GM18520 (cell line): ENCODE results near the gene MTARC2.

Source experiments
- ATAC-seq: cut with Tn5 transposase; IDR thresholded peaks from one replicate; pipeline ENCODE4 v1.9.1; 2021; ENCODE audit not compliant: unreplicated experiment

Gene MTARC2

GRCh38 chr1:220767312-220768125, 19.4 kb downstream of the MTARC2 start:
- ATAC-seq, result no peak

GRCh38 chr1:220768126-220768601, 20.0 kb downstream of the MTARC2 start:
- ATAC-seq, result no peak

DNA sequence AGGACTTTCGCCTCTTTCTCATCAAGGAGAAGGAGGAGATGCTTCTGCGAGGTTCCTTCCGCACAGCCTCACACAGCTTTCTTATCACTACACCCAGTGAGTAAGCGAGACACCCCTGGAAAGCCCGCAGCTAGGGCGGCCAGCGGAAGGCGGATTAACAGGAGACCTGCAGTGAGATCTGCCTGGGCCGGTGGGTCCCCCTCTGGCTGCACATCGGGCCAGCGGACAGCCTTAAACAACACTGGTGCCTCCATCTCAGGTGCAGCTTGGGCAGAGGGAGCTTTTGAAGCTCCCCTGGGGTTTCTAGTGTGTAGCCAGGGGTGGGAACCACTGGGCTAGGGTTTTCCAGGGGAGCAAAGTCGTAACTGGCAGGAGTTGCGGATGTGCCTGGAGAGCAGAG, 21.1 kb downstream of the MTARC2 start:
- no peak for ATAC-seq

DNA sequence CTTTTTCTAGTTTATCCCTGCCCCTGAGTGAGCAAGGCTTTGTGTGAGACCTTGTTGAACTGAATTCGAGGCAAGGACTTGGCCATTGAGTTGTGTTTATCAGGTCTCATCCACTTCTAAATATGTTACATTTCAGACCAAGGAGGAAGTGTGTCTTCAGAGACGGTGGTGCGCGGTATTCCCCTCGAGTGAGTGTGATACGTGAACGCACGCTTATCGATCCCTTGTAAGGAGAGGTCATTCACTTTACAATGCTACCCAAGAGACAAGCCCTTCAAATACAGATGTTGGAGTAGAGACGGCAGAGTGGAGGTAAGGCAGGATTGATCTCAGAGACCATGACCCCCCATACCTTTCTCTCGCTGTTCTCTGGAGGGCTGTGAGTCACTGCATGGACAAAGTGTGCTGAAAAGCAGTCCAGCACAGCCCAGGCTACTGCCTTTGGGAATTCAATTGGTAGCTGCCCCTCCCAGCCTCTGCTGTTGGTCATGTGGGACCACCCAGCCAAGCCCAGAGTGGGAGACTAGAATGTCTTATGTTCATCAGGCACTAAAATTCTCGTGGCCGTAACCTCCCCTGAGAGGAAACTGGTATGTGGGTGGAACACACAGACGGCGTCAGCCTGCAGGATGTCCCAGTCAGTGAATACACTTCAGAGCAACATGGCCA, 22.3 kb downstream of the MTARC2 start:
- ATAC-seq, result peak; percentile 33

GRCh38 chr1:220772846-220773245, 24.7 kb downstream of the MTARC2 start:
- no peak for ATAC-seq

GRCh38 chr1:220775240-220775853, 27.2 kb downstream of the MTARC2 start:
- ATAC-seq, result no peak

GRCh38 chr1:220776254-220776653, 28.1 kb downstream of the MTARC2 start:
- no peak for ATAC-seq

DNA sequence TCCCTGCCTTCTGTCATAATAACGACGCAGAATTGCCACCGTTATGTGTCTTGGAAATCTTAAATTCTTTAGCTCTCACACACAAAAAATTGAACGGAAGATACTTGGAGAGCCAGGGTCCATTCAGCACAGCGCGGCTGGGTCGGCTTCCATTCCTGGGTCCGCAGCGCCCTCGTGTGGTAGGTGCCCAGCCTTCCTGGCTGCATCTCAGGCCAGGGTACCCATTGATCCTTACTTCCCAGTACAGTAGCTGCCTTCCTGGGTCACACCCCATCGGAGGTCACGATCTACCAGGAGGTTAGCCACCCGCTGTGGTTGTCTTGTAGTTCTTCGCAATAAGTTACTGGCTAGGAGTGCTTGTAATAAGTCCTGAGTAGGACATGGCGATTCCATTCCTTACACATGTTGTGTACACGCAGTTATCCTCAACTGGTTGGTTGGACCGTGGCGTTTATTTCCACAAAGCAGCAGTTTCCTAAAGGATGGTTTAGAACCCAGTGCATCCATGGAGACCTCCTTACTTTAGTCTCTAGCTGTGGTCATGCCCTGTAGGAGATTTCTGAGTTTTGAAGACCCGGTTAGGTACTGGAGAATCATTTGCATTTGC, 28.7 kb downstream of the MTARC2 start:
- peak; percentile 42 for ATAC-seq

DNA sequence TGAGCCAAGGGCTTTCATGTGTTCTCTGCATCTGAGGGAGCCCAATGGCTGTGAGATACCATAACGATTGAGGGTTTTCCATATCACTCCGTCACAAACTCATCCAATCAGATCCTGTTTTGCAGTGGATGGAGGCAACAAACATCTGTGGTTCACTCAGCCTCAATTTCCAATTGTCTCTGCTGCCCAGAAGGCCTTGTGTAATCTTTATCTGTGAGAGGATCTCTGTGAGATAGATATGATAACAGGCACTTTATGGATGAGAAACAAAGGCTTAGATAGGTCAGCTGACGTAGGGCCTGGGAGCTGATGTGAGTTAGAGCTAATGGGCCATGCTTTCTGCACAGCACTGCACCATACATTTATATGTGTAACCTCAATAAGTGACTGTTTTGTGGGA, 35.3 kb downstream of the MTARC2 start:
- no peak for ATAC-seq

DNA sequence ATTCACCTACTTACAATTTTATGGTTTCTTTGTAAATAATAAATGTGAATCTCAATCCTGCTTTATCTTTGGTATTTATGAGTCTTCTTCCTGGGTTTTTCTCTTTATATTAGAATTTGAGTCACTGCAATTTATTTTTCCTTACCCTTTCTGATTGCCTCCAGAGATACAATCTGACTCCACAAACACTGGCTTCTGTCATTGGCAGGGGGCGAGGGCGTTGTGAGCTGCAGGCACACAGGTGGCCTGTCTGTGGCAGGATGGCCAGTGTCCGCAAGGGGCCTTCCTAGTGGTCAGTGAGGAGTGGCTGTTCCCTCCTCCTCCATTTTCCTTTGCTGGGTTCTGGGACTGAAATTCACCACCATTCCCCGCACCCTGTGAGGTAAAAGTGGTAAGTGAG, 36.6 kb downstream of the MTARC2 start:
- ATAC-seq, result no peak

DNA sequence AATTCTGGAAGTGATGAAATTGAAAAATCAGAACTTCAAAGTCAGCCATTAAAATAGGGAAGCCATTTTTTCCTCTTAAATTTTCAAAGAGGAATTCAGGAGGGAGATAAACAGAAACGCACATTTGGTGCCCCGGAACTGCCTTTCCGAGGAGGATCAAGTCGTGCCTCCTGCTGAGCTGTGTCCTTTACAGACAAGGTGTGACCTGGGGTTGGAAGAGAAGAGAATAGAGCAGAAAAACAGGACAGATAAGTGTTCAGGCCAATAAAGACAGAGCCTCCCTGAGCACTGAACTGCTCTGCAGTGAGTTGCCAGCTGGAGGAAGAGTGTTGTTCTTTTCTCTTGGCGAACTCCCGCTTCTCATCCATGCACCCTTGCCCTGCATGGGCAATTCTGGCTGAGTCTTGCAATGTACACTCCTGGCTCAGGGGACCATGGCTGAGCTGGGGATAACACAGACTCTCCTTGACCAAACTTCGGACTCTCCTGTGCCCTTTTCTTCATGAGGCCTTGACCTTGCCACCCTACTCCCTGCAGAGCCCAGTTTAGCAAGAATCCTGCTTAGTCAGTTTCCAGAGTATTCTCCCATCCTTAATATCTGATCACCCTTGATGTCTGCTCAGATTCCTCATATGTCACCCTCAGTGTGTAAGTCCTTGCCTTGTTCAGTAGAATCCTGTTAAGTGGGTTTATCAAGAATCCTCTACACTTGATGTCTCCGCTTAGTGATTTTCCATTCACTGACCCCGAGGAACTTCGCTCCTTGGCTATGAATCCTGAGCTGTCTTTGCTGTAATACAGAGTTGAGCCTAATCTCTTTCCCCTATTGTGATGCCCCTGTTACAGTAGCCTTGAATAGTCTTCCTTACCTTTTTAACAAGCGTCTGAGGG, 37.3 kb downstream of the MTARC2 start:
- ATAC-seq, result no peak

GRCh38 chr1:220786057-220786336, 37.9 kb downstream of the MTARC2 start:
- no peak for ATAC-seq

DNA sequence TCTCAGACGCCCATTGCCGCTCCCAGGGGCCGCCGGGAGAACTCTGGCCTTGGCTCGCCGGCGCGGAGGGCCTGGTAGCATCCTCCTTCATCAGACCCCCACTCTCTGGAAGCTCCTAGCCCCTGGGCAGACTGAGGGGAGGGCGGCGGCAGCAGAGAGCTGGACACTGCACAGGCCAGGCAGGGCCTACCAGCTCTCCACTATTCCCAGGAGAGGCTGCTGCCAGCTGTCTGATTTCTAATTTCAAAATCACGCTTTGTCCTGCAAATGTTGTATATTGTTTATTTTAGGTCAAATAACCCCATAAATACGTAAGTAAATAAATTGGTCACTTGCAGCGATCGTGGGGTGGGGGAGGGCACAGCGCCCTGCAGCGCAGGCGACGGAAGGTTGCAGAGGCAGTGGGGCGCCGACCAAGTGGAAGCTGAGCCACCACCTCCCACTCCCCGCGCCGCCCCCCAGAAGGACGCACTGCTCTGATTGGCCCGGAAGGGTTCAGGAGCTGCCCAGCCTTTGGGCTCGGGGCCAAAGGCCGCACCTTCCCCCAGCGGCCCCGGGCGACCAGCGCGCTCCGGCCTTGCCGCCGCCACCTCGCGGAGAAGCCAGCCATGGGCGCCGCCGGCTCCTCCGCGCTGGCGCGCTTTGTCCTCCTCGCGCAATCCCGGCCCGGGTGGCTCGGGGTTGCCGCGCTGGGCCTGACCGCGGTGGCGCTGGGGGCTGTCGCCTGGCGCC, 38.4 kb downstream of the MTARC2 start, which contains the start of gene MTARC1:
MTARC1 (plus strand) TSS at position 577 of the 732 bp plus-strand sequence; CDS start at position 609, 32 bp downstream.
- ATAC-seq, result no peak

DNA sequence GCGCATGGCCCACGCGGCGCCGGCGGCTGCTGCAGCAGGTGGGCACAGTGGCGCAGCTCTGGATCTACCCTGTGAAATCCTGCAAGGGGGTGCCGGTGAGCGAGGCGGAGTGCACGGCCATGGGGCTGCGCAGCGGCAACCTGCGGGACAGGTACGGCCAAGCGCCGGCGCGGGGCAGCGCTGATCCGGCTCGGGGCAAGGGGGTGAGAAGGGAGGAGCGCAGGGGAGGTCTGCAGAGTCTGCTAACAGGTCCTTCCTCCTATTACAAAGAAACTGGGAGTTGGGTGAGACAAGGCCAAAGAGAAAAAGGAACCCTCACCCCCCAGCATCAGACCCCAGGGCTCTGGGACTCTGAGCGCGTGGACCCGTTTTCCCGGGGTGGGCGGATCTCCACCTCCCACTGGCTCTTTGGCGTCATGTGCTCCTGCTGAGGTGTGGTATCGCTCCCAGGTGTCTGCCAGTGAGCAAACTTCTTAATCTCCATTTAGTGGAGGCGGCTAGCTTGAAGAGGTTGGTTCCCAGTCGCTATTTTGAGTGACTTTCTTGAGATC, 39.0 kb downstream of the MTARC2 start:
- no peak for ATAC-seq

- no peak for ATAC-seq
These were observed 40.8 kb downstream of the MTARC2 start for GRCh38 chr1:220788900-220789299.

DNA sequence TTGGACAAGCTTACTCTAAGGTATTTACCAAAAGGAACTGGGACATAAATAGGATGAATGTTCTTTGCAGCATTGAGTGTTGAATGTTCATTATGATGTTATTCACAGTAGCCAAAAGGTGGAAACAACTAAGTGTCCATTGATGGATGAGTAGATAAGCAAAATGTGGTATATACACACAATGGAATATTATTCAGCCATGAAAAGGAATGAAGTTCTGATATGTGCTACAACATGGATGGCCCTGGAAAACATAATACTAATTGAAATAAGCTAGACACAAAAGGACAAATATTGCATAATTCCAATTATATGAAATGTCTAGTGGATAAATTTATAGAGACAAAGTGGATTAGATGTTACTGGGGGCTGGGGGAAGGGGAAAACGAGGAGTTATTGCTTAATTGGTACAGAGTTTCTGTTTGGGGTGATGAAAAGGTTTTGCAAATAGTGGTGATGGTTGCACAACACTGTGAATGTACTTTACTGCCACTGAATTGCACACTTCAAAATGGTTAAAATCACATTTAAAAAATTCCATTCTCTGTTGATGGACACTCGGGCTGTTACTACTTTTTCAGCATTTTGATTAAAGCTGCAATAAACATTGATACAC, 41.5 kb downstream of the MTARC2 start:
- no peak for ATAC-seq

- no peak for ATAC-seq
These were observed 43.2 kb downstream of the MTARC2 start for GRCh38 chr1:220791285-220791684.

GRCh38 chr1:220791956-220792355, 43.8 kb downstream of the MTARC2 start:
- no peak for ATAC-seq

DNA sequence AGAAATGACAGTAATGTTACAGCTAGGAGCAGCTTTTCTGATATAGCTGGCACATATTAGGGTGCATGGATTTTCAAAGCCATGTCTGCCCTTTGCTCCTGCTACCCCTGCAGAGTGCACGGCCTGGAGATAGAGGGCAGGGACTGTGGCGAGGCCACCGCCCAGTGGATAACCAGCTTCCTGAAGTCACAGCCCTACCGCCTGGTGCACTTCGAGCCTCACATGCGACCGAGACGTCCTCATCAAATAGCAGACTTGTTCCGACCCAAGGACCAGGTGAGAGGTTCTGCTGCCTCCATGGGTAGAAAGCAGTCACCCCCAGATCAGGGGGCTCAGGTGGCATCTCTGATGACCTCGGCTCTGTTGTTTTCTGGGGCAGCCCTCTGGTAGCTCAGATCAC, 48.4 kb downstream of the MTARC2 start:
- no peak for ATAC-seq
